Pulmonary artery endothelial cell (primary cell): ENCODE results near the gene KRTAP9-6. TPM values are rescaled to one million over a fixed set of nuclear protein-coding genes. Genes with fewer than 3 reads are reported as not detected.
"Not testable (repeated sequence)": the region's sequence is repeated elsewhere in the genome, so short reads cannot be mapped to it uniquely, and the experiment has no call there.

Experiments used
- DNase-seq: peaks from one replicate; pipeline ENCODE4 v3.0.0-alpha.2; 2011; ENCODE audit warnings: low read depth, low spot score
- total RNA-seq: library from RNA; depleted of rRNA; stranded (reverse); fragments of >200 nt; gene quantifications from 2 replicates; pipeline ENCODE4 v1.2.3, GENCODE V29; 2014

KRTAP9-6 gene
- total RNA-seq, 1 donor from 2014 or later: not detected

DNA sequence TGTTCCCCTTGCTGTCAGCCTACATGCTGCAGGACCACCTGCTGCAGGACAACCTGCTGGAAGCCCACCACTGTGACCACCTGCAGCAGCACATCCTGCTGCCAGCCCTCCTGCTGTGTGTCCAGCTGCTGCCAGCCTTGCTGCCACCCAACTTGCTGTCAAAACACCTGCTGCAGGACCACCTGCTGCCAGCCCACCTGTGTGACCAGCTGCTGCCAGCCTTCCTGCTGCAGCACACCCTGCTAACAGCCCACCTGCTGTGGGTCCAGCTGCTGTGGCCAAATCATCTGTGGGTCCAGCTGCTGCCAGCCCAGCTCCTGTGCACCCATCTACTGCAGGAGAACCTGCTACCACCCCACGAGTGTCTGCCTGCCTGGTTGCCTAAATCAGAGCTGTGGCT, 6.1 kb downstream of the KRTAP9-6 start:
- not testable (repeated sequence) for DNase-seq

DNA sequence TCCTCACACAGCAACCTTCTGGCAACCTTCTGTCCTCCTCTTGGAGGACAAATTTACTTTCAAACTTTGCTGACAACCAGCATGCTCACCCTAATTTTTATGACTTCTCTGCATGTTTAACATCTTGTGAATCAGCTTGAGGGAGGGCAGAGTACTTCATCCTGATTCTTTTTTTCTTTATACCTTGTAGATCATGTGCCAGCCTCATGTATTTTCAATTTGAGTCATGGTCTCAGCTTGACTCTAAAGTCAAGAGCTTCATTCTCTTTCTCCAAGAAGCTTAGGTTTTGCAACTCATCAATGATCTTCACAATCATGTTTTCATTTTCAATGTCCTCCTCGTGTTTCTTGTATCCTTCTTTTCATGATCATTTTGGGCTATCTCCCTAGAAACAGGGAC, 6.7 kb downstream of the KRTAP9-6 start:
- no peak for DNase-seq

DNA sequence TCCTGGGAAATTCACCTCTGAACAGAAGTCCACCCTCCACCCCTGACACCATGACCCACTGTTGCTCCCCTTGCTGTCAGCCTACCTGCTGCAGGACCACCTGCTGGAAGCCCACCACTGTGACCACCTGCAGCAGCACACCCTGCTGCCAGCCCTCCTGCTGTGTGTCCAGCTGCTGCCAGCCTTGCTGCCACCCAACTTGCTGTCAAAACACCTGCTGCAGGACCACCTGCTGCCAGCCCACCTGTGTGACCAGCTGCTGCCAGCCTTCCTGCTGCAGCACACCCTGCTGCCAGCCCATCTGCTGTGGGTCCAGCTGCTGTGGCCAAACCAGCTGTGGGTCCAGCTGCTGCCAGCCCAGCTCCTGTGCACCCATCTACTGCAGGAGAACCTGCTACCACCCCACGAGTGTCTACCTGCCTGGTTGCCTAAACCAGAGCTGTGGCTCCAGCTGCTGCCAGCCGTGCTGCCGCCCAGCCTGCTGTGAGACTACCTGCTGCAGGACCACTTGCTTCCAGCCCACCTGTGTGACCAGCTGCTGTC, 10.5 kb downstream of the KRTAP9-6 start, which contains the start of gene KRTAP9-7:
Gene KRTAP9-7 (plus strand): TSS at position 51 of the 543 bp plus-strand sequence. CDS start 0 bp downstream, at position 51.
- not testable (repeated sequence) for DNase-seq

DNA sequence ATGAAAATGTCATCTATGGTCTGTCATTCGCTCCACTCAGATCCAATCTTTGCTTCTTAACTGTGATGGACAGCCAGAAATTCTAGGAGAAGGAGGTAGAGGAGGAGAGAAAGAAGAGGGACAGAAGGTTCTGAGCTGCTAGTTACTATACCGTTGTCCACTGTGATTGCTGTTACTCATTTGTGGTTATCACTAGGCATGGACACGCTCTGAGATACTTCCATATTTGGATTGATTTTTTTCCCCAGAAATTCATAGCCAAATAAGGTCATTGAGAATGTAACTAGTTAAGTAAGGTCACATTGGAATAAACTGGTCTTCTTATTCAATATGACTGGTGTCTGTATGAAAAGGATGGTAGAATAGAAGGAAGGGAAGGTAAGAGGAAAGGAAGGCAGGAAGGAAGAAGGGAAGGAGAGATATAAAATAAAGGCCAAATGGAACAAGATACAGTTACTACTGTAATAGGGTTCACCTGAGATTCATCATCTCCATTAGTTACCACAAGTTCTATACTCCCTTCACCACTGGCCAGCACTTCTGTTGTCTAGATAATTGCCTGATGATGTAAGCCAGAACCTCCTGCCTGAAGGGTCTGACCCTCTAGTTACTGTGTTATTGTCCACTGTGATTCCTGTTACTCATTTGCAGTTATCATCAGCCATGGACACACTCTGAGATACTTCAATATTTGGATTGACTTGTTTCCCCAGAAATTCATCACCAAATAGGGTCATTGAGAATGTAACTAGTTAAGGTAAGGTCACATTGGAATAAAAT, 13.2 kb downstream of the KRTAP9-6 start:
- DNase-seq: no peak

DNA sequence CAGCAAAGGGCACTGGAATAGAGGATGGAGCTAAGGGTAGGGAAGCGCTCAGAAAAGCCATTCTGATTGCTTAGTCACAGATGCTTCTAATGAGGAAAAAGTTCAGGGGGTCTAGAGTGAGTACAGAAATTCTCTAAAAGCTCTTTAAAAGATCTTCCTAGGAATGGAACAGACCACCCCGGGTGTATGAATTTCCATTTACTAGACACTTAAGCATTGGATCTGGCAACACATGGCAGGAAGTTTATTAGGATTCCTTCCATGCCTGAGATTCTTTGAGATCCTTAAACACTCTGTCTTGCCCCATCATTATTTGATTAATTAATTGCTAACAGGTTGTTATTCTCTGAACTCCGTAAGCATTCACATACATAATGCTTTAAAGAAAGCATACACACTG, 18.9 kb downstream of the KRTAP9-6 start:
- DNase-seq: no peak

DNA sequence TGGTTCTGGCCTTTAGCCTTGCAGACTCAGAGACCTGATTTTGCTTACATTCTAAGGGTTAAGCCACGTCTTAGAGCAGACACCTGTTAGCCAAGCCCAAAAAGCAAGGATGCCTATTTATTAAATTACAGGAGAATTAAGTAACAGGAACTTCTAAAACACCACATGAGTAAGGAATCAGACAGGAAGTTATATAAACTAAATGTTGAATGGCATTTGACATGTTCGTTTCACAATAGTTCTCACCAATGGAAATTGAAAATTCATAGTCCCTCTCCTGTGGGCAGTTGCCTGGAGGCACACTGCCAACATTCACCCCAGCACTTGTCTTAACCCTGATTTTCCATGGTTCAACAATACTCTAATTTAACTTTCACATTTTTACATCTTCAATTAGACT, 19.4 kb downstream of the KRTAP9-6 start:
- DNase-seq: no peak

DNA sequence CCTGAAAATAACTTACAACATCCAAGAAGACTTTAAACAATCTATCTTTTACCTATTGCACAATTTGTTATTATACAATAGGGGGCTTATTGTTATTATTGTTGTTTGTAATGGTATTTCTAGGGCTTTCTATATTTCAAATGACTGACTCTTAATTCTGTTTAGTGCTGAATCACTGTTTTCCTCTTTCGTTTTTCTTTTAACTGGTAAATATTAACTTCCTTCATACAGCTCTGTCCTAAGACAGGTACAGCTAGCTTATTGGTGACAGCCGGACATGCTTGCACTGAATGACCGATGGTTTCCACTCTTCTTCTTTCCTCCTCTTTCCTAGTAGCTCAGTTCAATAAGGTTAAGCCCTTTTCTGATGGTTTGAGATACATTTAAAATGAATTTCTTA, 21.9 kb downstream of the KRTAP9-6 start:
- DNase-seq: no peak

DNA sequence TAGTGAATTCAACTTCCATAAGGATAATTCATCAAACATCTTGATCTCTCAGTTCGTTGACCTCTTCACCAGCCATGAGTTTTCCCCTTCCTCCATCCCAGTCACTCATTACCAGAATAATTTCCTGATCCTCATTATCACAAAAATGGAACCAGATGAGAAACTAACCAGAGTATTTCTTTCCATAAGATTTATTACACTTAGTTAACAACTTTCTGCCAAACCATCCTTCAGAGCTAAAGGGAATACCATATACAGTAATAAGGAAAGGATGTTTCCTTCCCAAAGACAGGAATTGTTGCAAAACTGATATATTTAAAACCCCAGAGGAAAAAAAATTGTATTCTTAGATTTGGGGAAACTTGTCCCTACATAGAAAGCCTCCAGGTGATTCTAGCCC, 28.8 kb downstream of the KRTAP9-6 start:
- no peak for DNase-seq

DNA sequence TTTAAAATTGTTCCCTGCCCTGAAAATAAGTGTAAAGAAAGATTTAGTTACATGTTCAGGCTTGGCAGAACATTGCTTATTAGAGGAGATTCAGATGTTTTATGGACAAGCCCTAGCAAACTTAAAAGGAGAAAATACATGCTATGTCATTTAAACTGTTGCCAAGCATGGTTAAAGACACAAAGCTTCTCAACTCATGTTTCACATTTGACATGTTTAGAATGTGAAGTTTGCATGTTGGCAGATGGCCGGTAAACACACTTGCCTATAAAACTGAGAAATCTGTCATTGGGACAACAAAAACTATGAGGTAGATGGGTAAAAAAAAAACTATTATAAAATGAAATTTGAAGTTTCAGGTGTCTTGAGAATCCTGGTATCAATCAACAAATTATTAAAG, 31.7 kb downstream of the KRTAP9-6 start:
- no peak for DNase-seq

DNA sequence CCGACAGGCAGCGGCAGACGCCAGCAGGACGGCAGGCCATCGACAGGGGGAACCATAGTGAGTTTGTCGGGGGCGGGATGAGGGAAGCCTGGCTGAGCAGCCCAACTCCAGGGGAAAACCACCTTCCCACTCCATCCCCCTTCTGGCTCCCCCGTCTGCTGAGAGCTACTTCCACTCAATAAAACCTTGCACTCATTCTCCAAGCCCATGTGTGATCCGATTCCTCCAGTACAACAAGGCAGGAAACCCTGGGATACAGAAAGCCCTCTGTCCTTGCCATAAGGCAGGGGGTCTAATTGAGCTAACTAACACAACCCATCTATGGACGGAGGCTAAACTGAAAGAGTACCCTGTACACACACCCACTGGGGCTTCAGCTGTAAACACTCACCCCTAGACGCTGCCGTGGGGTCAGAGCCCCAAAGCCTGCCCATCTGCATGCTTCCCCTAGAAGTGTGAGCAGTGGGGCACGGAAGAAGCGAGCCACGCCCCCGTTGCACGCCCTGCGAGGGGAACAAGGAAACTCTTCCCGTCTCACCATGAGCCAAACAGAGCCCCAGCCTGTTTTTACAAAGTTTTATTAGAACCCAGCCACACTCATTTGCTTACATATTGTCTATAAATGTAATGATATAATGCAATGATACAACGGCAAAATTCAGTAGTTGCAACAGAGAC, 33.4 kb downstream of the KRTAP9-6 start:
- DNase-seq: no peak

DNA sequence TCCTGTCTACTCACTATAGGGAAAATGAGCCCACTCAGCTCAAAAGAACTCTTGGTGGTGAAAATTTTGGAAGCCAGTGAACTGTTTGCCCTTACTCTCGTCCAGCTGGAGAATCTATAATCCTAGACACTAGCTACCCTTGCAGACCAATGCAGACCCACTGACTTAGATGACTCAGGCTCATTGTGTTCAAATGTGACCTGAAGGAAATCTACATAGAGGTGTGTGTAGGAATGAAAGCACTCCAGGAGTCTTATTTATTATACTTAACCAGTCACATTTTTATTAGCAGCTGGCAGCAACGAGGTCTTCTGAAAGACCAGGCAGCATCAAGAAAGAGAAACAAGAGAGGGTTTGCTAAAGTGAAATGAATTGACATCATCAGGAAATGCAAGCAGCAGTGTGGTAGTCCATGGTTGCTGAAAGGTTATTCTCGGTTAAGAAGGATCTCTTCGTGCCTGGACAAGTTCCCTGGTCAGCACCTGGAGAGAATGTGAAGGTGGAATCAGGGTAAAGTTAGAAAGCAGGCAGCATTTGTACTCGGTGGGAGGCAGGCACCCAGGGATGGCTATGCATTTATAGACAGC, 36.1 kb downstream of the KRTAP9-6 start:
- DNase-seq: no peak

DNA sequence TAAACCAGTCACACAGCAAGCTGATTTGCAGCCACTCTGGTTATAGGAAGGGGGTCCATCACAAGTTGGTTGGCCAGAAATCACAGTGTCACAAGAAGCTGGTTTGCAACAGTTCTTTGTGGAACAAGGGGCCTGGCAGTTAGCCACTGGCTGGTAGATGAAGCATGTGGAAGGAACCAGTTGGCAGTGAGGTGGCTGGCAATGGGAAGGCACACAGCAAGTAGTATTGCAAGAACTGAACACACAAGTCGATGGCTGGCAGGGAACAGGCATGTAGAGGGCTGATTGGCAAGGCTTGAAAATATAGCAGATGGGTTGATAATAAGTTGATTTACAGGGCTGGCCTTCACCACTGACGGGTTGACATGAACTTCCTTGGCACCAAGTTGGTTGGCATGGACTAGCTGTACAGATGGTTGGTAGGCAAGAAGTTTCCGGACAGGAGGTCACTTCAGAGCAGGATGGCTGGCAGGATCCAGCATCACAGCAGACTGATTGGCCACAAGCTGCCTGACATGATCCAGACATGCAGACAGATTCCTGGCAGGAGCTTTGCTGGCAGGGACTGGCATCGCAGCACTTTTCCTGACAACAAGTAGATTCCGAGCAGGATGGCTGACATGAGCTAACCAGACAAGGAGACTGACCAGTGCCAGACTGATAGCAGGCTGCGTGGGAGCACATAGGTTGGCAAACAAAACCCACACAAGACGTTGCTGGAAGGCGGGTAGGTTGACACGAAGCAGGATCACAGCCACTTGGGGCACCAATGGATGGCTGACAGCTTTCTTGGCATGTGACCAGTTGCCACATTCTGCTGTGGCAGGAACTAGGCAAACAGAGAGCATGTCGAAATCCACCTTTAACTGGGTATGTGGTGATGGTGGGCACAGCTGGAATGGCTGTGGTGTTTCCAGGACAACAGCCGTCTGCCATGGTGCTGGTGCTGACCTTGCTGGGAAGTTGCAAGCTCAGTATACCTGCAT, 37.0 kb downstream of the KRTAP9-6 start, which contains the start of gene KRTAP29-1:
Gene KRTAP29-1 (minus strand): TSS at position 936 of the 986 bp plus-strand sequence. CDS start 0 bp downstream, at position 936.
- DNase-seq: no peak

DNA sequence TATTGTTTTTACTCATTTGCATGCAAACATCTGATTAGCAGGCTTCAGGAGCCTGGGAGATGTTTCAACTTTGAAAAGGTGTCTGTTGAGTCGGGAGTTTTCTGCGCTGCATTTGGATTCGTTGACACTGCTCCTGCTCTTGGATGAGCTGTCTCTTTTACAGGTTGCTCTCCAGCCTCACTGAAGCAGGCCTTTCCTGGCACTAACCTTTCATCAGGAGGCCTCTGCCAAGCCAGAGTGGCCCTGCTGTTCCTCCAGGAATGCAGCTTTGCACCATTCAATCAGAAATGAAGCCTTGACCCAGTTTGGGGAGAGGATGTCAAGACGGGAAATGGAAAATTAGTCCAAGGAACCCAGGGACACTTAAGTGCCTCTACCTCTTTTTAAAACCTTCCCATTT, 37.8 kb downstream of the KRTAP9-6 start:
- DNase-seq: no peak

DNA sequence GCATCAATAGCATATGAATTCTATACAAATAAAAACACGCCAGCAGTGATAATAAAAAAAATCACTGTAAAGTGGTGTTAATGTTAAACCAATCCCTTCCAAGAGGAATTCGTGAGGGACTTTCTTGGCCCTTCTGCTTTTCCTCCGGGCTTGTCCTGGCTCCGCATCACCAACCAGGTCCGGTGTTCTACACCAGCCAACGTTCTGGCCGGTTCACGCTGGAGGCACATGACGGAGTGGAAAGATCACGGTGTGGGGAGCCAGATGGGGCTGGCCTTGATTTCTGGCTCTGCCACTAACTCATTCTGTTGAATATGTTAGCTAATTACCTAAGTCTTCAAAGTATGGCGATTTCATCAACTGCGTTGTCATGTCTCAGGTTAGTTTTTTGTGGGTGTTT, 38.9 kb downstream of the KRTAP9-6 start:
- DNase-seq: no peak

DNA sequence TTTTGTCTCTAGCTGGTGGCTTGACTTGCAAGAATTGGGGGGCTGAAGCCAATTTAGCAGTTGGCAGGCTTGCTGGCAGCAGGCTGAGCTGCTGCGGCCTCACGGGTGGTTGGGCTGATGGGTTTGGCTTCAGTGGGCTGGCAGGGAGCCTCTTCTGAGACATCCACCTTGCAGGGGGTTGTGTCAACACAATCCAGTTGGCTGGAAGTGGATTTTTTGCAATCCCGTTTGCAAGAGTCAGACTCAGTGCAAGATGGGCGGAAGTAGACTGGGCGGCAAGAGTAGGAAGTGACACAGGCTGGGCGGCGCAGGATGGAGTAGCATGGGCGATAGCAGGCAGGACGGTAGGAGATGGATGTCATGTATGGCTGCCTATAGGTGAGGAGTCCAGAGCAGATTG, 42.5 kb downstream of the KRTAP9-6 start:
- no peak for DNase-seq

DNA sequence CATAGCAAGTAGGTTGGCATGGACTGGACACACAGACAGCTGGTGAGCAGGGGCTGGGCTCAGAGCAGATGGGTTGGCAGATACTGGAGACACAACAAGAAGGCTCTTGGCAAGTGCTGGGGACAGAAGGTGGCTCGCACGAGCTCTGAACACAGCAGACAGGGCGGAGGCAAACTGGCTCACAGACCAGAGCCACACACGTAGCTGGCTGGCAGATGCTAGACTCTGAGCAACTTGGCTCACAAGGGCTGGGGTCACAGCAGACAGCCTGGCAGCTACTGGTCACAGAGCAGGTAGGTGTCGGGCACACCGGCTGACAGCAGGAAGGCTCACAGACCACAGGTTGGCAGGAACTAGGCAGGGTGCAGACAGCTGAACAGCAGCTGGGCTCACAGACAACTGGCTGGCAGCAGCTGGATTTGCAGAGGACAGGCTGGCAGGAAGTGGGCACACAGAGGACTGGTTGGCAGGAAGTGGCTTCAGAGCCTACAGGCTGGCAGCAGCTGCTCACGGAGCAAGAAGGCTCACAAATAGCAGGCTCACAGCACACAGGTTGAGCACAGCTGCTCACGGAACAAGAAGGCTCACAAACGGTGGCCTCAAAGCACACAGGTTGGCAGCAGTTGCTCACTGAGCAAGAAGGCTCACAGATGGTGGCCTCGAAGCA, 43.2 kb downstream of the KRTAP9-6 start:
- no peak for DNase-seq

DNA sequence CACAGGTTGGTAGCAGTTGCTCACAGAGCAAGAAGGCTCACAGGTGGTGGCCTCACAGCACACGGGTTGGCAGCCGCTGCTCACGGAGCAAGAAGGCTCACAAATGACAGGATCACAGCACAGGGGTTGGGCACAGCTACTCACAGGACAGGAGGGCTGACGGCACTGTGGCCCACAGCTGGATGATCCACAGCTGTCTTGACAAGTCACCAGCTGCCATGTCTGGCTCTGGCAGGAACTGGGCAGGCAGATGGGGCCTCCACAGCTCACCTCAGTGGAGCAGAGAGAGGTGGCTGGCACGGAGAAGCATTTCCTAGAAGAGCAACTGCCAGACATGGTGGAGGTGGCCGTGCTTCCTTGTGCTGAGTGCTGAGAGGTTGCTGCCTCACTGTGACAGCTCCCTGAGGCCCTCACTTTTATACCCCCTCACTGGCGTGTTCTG, 43.8 kb downstream of the KRTAP9-6 start, which contains the start of gene KRTAP16-1:
Gene KRTAP16-1 (minus strand): TSS at position 392 of the 442 bp plus-strand sequence. CDS start 56 bp downstream, at position 336.
- DNase-seq: no peak

DNA sequence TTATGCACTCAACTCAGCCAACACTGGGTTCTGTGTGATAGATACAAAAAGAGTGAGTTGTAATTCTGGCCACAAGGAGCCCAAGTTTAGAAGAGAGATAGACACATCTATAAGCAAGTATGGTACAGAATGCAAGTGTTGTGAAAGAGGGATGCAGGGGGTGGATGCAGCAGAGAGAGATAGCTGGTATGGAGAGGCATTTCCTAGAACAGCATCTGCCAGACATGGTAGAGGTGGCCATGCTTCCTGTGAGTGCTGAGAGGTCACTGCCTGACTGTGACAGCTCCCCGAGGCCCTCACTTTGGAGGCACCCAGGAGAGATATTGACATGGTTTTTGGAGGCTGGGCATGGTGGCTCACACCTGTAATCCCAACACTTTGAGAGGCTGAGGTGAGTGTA, 45.9 kb downstream of the KRTAP9-6 start:
- no peak for DNase-seq

DNA sequence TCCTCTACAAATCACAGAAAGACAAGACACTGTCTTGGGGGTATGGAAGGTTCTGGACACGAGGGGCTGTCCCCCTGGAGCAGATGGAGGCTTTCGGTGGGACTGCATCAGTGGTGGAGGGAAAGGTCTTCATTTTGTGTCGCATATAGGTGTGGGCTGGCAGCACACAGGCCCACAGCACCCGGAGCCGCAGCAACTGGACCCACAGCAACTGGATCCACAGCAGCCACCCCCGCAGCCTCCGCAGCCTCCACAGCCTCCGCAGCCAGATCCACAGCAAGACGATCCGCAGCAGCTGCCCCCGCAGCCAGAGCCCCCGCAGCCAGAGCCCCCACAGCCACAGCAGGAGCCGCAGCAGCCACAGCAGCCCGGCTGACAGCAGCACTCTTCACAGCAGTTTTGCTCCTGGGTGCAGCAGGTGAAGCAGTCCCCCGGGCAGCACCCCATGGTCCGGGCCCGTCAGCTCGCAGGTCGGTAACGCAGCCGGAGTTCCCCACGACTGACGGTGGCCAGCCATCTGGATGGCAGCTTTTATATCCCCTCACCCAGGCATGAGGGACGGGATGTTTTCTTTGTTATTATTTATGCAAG, 50.1 kb downstream of the KRTAP9-6 start, which contains the start of gene KRTAP17-1:
Gene KRTAP17-1 (minus strand): TSS at position 507 of the 591 bp plus-strand sequence. CDS start 60 bp downstream, at position 447.
- DNase-seq: no peak
